ENCODE measurements around the gene TRABD2B.

TRABD2B gene

GRCh38 chr1:47712596-47713299 is 284.4 kb downstream of the TRABD2B start:
- DNase-seq, result no peak

- no peak for DNase-seq
Measured at GRCh38 chr1:47711848-47712492, 285.2 kb downstream of the TRABD2B start.

- DNase-seq, result no peak
Measured at GRCh38 chr1:47711184-47711847, 285.9 kb downstream of the TRABD2B start.

Measured in activated CD4-positive, alpha-beta T cell treated with anti-CD3 and anti-CD28 coated beads for 1 hour (primary cell).